NOMO-1 treated with dmso at 0.1 percent for 144 hours (cell line): ENCODE results near the gene CNPY1.

ENCODE experiments used
- DNase-seq: peaks from one replicate; lab custom pipeline; 2025; ENCODE audit not compliant: unreplicated experiment; lab: John Stamatoyannopoulos, UW

CNPY1 gene

GRCh38 chr7:155559519-155560108 is 13.3 kb upstream of the CNPY1 start:
- DNase-seq = no peak

GRCh38 chr7:155558961-155559360 is 12.6 kb upstream of the CNPY1 start:
- DNase-seq = no peak

- no peak for DNase-seq
Observed at GRCh38 chr7:155558351-155558750, 12.0 kb upstream of the CNPY1 start.

GRCh38 chr7:155557778-155558177 is 11.4 kb upstream of the CNPY1 start:
- DNase-seq = no peak

GRCh38 chr7:155556763-155557162 is 10.4 kb upstream of the CNPY1 start:
- no peak for DNase-seq

- DNase-seq = no peak
Observed at GRCh38 chr7:155555116-155555695, 8.8 kb upstream of the CNPY1 start.

- no peak for DNase-seq
Observed at GRCh38 chr7:155553871-155554270, 7.5 kb upstream of the CNPY1 start.

- no peak for DNase-seq
Observed at GRCh38 chr7:155551785-155552611, 5.6 kb upstream of the CNPY1 start.

GRCh38 chr7:155550916-155551315 is 4.6 kb upstream of the CNPY1 start:
- no peak for DNase-seq

GRCh38 chr7:155549226-155549625 is 2.9 kb upstream of the CNPY1 start:
- no peak for DNase-seq

GRCh38 chr7:155547161-155547791 is 917 bp upstream of the CNPY1 start:
- no peak for DNase-seq

GRCh38 chr7:155545348-155545747 is 1.0 kb downstream of the CNPY1 start:
- no peak for DNase-seq

- DNase-seq = no peak
Observed at GRCh38 chr7:155544485-155544884, 1.9 kb downstream of the CNPY1 start.

- DNase-seq = no peak
Observed at GRCh38 chr7:155543926-155544325, 2.4 kb downstream of the CNPY1 start.

- DNase-seq = no peak
Observed at GRCh38 chr7:155543011-155543876, 3.1 kb downstream of the CNPY1 start.

GRCh38 chr7:155541986-155542675 is 4.2 kb downstream of the CNPY1 start:
- no peak for DNase-seq

- DNase-seq = no peak
Observed at GRCh38 chr7:155540553-155540952, 5.8 kb downstream of the CNPY1 start.

- no peak for DNase-seq
Observed at GRCh38 chr7:155538293-155538692, 8.1 kb downstream of the CNPY1 start.

- DNase-seq = no peak
Observed at GRCh38 chr7:155536451-155536850, 9.9 kb downstream of the CNPY1 start.

- DNase-seq = no peak
Observed at GRCh38 chr7:155534691-155535090, 11.7 kb downstream of the CNPY1 start.
